PC-3 (cell line): ENCODE measurements around the gene NR3C1.

ENCODE experiments used
- EZH2 ChIP-seq: fragments of 300-600 bp; sonication (generic); IDR thresholded peaks from one replicate; pipeline ENCODE4 v1.6.1; 2017; ENCODE audit warnings: antibody characterized with exemption, mild to moderate bottlenecking, low read length; ENCODE audit not compliant: unreplicated experiment
- EZH2phosphoT487 ChIP-seq: fragments of 300-600 bp; sonication (generic); IDR thresholded peaks from 2 replicates; pipeline ENCODE4 v1.6.1; 2018; ENCODE audit warnings: mild to moderate bottlenecking, antibody characterized with exemption, low read length, borderline replicate concordance

DNA sequence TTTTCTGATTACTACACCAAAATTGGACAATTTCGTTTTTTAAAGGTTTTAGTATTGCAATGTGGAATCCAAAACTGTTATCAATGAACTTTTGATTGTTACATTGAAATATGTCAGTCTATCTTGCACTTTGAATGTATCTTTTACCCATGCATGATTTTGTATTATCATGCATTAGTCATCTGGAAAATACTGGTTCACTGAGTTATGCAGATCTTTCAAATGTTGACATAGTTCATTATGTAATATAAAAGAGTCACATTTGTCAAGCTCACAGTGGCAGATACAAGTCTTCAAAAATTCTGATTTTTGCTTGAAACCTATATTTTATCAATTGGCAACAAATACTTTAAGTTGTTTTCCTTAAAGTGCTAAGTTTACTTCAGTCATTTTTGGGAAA is 85.2 kb downstream of the NR3C1 start:
- TF ChIP-seq EZH2phosphoT487 (no peak), EZH2 (no peak)
